AG09309 (cell line): Measurements from ENCODE around the gene ARHGAP24.

Experiments
- DNase-seq: peaks from one replicate; pipeline ENCODE4 v3.0.0-alpha.2; 2010; ENCODE audit warnings: low read depth
- H3K4me3 ChIP-seq: 2 replicates; pipeline ENCODE4 v1.5.1; 2011; ENCODE audit warnings: mild to moderate bottlenecking, low read depth, low read length, moderate library complexity; ENCODE audit not compliant: control insufficient read depth
- CTCF ChIP-seq: IDR thresholded peaks from 2 replicates; pipeline ENCODE4 v1.5.1; 2011; ENCODE audit warnings: mild to moderate bottlenecking, low read depth, low read length, inconsistent platforms; ENCODE audit not compliant: insufficient read depth, control insufficient read depth; ENCODE audit errors: missing control alignments

ARHGAP24 gene

GRCh38 chr4:85431881-85432485 is 43.0 kb upstream of the ARHGAP24 start:
- DNase-seq = no peak
- no peak overlapping the region for H3K4me3 ChIP-seq

GRCh38 chr4:85445050-85445639 is 29.8 kb upstream of the ARHGAP24 start:
- peak; percentile 13 for DNase-seq
- no peak for TF ChIP-seq CTCF
- no peak overlapping the region for H3K4me3 ChIP-seq

More at GRCh38 chr4:85431881-85432485, 43.0 kb upstream of the ARHGAP24 start:
- TF ChIP-seq CTCF = no peak

GRCh38 chr4:85446141-85446861 is 28.6 kb upstream of the ARHGAP24 start:
- no peak for TF ChIP-seq CTCF
- no peak for DNase-seq
- no peak overlapping the region for H3K4me3 ChIP-seq

GRCh38 chr4:85448906-85449890 is 25.8 kb upstream of the ARHGAP24 start:
- H3K4me3 ChIP-seq = no peak overlapping the region
- no peak for TF ChIP-seq CTCF
- no peak for DNase-seq

GRCh38 chr4:85452058-85452731 is 22.8 kb upstream of the ARHGAP24 start:
- DNase-seq = no peak

More at GRCh38 chr4:85452058-85452731, 22.8 kb upstream of the ARHGAP24 start:
- no peak for TF ChIP-seq CTCF
- no peak overlapping the region for H3K4me3 ChIP-seq
